ENCODE measurements around the gene HMGCR.
"Not testable (repeated sequence)": the region's sequence is repeated elsewhere in the genome, so short reads cannot be mapped to it uniquely, and the experiment has no call there.

The HMGCR gene

GRCh38 chr5:75336615-75337336, at the start of gene HMGCR:
TSS of gene HMGCR (plus strand) at chr5:75337220. CDS start at chr5:75342606, 5,386 bp downstream.
- peak; percentile 100 for DNase-seq (ENCODE audit: low read depth)

- not testable (repeated sequence) for DNase-seq (ENCODE audit: low read depth)
Observed at GRCh38 chr5:75291844-75292243, 45.2 kb upstream of the HMGCR start.

GRCh38 chr5:75300084-75300483, 36.9 kb upstream of the HMGCR start:
- DNase-seq (ENCODE audit: low read depth) = no peak

- DNase-seq (ENCODE audit: low read depth) = no peak
Observed at GRCh38 chr5:75303419-75303818, 33.6 kb upstream of the HMGCR start.

GRCh38 chr5:75304486-75304885, 32.5 kb upstream of the HMGCR start:
- not testable (repeated sequence) for DNase-seq (ENCODE audit: low read depth)

GRCh38 chr5:75306746-75307145, 30.3 kb upstream of the HMGCR start:
- peak; percentile 39 for DNase-seq (ENCODE audit: low read depth)

- DNase-seq (ENCODE audit: low read depth) = no peak
Observed at GRCh38 chr5:75310212-75310611, 26.8 kb upstream of the HMGCR start.

- not testable (repeated sequence) for DNase-seq (ENCODE audit: low read depth)
Observed at GRCh38 chr5:75319148-75319547, 17.9 kb upstream of the HMGCR start.

GRCh38 chr5:75319638-75320037, 17.4 kb upstream of the HMGCR start:
- DNase-seq (ENCODE audit: low read depth) = no peak

- peak; percentile 34 for DNase-seq (ENCODE audit: low read depth)
Observed at GRCh38 chr5:75320371-75320770, 16.6 kb upstream of the HMGCR start.

GRCh38 chr5:75322066-75322465, 15.0 kb upstream of the HMGCR start:
- no peak for DNase-seq (ENCODE audit: low read depth)

- DNase-seq (ENCODE audit: low read depth) = no peak
Observed at GRCh38 chr5:75324791-75325190, 12.2 kb upstream of the HMGCR start.

GRCh38 chr5:75325242-75325641, 11.8 kb upstream of the HMGCR start:
- DNase-seq (ENCODE audit: low read depth) = no peak

- DNase-seq (ENCODE audit: low read depth) = no peak
Observed at GRCh38 chr5:75330404-75330803, 6.6 kb upstream of the HMGCR start.

- DNase-seq (ENCODE audit: low read depth) = no peak
Observed at GRCh38 chr5:75331095-75332090, 5.6 kb upstream of the HMGCR start.

GRCh38 chr5:75333759-75334158, 3.3 kb upstream of the HMGCR start:
- DNase-seq (ENCODE audit: low read depth) = not testable (repeated sequence)

GRCh38 chr5:75334413-75334812, 2.6 kb upstream of the HMGCR start:
- DNase-seq (ENCODE audit: low read depth) = not testable (repeated sequence)

GRCh38 chr5:75335486-75335885, 1.5 kb upstream of the HMGCR start:
- DNase-seq (ENCODE audit: low read depth) = no peak

GRCh38 chr5:75335952-75336614, 937 bp upstream of the HMGCR start:
- peak; percentile 75 for DNase-seq (ENCODE audit: low read depth)

GRCh38 chr5:75337366-75338021, 474 bp downstream of the HMGCR start:
- peak; percentile 22 for DNase-seq (ENCODE audit: low read depth)

- DNase-seq (ENCODE audit: low read depth) = no peak
Observed at GRCh38 chr5:75338408-75338807, 1.4 kb downstream of the HMGCR start.

All from iris pigment epithelial cell (primary cell).